ENCODE results near the gene DCDC1.
A peak's percentile ranks its signal among the peaks of the same experiment; 100 is the strongest.

DCDC1 gene

GRCh38 chr11:30911247-30911646 lies 458.3 kb downstream of the DCDC1 start:
- peak; percentile 30 for DNase-seq (ENCODE audit: low spot score)

DNA sequence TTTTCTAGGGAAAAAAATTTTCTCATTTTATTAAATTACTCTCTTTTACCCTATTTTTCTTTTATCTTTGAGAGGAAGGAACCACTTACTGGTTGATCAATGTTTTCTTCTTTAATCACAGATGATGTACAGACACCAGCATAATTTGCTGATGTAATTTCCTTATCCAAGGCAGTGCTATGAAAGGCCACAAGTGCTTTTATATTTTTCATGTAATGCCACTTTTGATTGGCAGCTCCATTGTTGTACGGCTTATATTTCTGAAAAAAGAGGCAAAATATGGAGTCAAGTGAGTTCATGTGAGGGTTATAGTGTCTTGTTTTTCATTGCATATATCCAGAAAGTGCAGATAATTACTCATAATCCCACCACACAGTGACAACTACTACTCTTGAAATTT lies 460.7 kb downstream of the DCDC1 start:
- DNase-seq (ENCODE audit: low spot score), result no peak

DNA sequence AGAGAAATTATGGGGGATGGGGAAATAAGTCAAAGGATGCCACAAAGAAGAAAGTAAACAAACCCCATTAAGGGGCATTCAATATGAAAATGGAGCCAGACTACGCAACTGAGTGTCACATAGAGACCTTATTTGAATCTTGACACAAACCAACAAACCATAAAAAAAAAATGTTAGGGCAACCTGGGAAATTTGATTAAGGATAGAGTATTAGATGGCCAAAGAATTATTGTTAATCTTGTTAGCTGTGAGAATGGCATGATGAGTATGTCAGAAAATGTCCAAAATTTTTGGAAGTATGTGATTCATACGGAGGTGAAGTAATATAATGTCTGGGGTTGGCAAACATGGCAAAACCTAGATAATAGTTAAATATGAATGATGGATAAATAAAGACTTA lies 461.3 kb downstream of the DCDC1 start:
- no peak for DNase-seq (ENCODE audit: low spot score)

GRCh38 chr11:30902929-30903328 lies 466.6 kb downstream of the DCDC1 start:
- DNase-seq (ENCODE audit: low spot score), result no peak

DNA sequence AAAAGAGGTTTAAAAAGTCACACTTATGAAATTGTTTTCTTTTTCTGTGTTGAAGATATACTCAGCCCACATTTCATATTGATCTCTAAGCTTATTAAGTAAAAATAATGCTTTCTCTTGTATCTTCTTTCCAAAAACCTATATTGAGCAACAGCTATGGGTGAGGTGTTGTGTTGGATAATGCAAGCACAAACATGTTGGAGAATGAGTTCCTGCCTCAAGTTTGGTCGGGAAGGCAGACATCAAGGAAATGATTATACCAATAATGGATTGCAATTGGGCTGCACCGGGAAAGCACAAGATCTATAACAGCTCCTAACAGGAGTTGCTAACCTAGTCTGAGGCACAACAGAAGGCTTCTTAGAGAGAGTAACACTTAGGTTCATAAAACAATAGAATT lies 474.5 kb downstream of the DCDC1 start:
- DNase-seq (ENCODE audit: low spot score), result no peak

GRCh38 chr11:30893318-30893717 lies 476.2 kb downstream of the DCDC1 start:
- DNase-seq (ENCODE audit: low spot score), result no peak

- DNase-seq (ENCODE audit: low spot score), result peak; percentile 33
Measured at GRCh38 chr11:30889143-30889794, 480.3 kb downstream of the DCDC1 start.

DNA sequence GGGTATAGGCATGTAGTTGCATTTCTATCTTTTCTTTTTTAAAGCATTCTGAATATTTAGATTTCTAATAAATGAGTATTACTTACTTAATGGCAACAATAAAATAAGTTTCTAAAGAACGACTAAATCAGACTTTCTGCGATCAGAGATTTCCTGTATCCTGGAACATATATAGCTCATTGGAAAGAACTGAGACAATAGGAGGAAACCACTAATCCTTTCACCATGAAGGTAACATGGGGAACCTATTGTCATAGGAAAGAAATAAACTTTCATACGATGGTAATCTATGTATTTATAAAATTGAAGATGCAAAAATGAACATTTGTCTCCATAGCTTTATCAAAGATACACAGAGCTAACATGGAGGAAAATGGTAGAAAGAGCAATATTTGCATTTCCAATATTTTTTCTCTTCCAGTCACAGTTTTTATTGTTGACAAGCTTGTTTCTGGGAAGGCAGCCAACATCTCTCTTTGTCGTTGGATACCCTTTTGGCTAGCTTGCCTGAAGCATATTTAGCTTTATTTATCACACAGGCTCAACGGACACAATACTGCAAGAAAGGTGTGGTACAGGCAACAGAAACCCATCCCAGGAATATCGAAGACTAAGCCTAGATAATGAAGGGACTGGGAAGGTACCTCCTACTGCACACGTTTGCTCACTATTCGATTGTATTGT lies 490.1 kb downstream of the DCDC1 start:
- no peak for DNase-seq (ENCODE audit: low spot score)

DNA sequence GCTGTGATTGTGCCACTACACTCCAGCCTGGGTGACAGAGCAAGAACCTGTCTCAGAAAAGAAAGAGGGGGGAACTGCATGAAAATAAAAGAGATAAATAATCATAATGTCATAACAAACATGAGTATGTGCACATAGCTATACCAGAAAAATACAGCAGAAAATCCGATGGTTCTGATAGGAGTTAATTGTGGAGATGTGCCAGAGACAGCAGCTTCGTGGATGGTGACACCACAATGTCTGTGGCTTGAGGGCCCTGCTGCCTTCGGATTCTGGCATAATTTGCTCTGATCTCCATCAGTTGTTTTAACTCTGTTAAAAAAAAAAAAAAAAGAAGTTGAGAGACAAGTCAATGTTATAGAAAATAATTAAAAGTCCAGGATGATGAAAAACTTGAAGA lies 491.1 kb downstream of the DCDC1 start:
- no peak for DNase-seq (ENCODE audit: low spot score)

GRCh38 chr11:30876663-30877396 lies 492.7 kb downstream of the DCDC1 start:
- DNase-seq (ENCODE audit: low spot score), result no peak

DNA sequence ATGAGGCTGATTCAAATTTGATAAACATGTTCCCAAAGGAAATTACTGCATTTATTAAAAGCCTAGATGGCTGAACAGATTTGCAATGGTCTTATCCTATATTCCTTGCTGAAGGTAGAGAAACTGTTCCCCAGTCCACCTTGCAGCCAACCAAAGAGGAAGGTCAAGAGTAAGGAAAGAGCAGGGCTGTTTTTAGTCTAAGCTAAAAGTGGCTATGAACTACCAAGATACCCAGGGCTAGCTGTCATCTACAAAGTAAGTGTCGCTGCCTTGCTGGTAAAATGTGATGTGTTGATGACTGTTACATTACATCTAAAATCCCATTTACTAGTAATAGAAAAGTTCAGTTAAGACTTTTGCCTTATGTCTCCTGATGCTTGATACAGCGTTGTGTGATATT lies 493.3 kb downstream of the DCDC1 start:
- no peak for DNase-seq (ENCODE audit: low spot score)

- no peak for DNase-seq (ENCODE audit: low spot score)
Measured at GRCh38 chr11:30875806-30876205, 493.7 kb downstream of the DCDC1 start.

DNA sequence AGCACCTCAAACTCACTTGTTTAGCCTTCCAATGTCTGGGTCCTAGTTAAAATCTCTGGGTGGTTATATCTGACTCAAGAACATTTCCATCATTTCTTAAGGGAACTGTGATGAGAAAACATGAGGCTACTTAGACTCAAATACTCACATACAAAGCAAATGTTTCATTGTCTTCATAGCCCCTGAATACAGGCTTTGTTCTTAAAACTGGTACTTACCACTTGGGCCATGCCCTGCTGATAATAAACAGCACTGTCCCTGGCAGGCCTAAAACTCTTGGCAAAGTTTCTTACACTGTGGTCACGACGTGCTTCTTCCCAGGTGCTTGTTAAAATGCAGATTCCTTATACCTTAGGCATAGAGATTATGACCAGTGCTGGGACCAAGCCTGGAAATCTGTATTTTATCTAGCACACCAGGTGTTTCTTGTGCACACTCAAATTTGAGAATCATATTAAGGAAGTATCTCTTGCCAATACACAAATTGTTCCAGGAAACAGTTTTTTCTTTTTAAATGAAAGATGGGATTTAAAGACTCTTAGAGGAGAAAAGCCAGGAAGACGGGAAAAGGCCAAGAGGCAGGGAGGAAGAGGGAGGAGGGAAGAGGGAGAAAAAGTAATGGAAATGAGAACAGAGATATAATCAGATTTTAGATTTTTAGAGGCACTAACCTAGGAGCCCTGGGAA lies 495.5 kb downstream of the DCDC1 start:
- DNase-seq (ENCODE audit: low spot score), result no peak

DNA sequence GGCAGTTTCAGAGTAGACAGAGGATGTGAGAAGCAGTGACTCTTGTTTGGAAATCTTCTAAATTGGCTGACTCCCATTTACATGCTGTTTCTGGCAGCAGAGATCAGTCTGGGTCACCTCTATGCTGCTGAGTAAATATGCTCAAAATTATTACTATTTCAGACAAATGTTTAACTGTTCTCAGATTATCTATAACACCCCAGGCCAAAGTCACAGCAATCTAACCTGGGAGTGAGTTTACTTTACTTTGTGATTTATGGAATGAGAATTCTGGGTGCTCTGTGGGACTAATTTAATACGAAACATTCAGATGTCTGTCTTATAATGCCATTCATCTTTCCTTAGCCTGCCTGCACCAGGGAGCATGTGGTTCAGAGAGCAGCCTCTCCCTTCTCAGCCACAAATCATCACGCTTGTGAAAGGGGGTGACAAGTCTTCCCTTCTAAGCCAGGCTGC lies 500.9 kb downstream of the DCDC1 start:
- no peak for DNase-seq (ENCODE audit: low spot score)

GRCh38 chr11:30863209-30863608 lies 506.3 kb downstream of the DCDC1 start:
- no peak for DNase-seq (ENCODE audit: low spot score)

- DNase-seq (ENCODE audit: low spot score), result no peak
Measured at GRCh38 chr11:30861531-30861930, 508.0 kb downstream of the DCDC1 start.

DNA sequence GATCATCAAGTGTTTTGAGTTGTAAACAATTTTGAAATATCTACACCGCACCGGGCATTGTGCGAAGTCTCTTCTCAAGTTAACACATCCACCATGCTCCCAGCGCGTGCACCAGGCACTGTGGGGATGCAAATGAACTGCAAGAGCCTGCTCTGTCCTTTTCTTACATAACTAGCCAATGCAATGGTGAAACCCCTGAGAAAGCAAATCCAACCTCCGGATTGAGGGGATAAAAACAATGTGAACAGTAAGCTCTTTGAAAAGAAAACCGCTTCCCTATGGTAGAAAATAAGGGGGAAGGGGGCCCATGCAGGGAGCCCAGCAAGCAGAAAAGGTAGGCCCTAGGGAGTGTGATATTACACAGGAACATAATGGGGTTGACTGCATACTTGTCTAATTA lies 508.5 kb downstream of the DCDC1 start:
- no peak for DNase-seq (ENCODE audit: low spot score)

DNA sequence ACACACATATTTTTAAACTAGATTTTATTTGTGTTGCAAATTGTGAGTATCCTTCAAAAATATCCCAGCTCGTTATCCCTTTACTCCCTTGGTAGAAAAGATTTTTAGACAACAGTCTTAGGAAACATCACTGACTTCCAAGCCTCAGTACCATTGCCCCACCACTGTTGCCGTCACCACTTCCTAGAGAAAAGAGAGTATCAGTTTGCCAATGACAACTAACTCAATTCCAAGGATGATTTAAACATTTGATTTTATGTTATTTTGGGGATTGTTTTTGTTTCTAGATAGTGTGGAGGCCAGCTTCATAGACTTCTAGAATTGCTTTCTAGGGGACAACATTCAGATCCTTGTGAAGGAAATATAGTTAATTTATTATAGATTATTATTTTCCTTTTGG lies 509.4 kb downstream of the DCDC1 start:
- DNase-seq (ENCODE audit: low spot score), result no peak

DNA sequence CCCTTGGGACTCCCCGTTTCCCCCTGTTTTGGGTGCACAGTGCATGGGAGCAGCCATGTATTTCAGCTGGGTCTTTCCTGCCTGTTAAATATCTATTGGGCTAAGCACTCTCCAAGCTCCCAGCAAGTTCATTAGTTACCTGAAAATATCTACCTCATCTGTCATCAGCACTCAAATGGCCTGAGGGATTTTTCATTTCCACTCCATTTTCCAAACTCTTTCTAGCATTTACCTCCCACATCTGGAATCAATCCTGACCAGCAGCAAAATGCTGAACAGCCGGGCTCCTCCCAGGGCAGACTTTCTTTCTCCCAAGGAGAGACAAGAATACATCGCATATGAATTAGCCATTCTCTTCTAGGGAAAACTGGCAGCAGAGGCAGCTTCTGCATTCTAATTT lies 509.9 kb downstream of the DCDC1 start:
- DNase-seq (ENCODE audit: low spot score), result no peak

GRCh38 chr11:30855383-30856006 lies 514.0 kb downstream of the DCDC1 start:
- DNase-seq (ENCODE audit: low spot score), result peak; percentile 17

DNA sequence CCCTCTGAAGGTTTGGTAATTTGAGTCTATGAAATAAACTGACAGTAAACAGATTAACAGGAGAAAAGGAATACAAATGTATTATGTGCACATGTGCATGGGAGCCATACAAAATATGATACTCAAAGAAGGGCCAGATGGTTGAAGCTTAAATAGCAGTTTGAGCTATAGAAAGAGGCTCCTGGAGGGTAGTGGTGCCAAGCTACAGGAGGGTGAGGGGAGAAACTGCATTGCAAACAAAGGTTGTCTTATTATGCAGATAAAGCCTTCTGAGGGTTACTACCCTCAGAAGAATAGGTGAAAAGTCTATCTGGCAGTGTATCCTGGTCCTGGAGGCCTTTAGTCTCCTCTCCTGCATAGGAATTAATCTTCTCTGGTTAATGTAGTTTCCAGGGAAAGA lies 516.1 kb downstream of the DCDC1 start:
- DNase-seq (ENCODE audit: low spot score), result no peak

GRCh38 chr11:30852645-30853044 lies 516.9 kb downstream of the DCDC1 start:
- no peak for DNase-seq (ENCODE audit: low spot score)
